ENCODE results near the gene CDH23. TPM values are rescaled to one million over a fixed set of nuclear protein-coding genes. Genes with fewer than 3 reads are reported as not detected.

Gene CDH23
- 10 to 100 TPM in 2 of 6 donors, 1 to 10 TPM in 4; 3.4 to 18.7 (median 8.4) TPM for total RNA-seq
- 10 to 100 TPM; 19.5 to 64.6 TPM for polyA plus RNA-seq

- no peaks in the 10 kb centered on the region for H3K9me3 ChIP-seq
- H3K36me3 ChIP-seq: no peaks in the 10 kb centered on the region
- FAIRE-seq: no peak
- TF ChIP-seq, protein P1, sequence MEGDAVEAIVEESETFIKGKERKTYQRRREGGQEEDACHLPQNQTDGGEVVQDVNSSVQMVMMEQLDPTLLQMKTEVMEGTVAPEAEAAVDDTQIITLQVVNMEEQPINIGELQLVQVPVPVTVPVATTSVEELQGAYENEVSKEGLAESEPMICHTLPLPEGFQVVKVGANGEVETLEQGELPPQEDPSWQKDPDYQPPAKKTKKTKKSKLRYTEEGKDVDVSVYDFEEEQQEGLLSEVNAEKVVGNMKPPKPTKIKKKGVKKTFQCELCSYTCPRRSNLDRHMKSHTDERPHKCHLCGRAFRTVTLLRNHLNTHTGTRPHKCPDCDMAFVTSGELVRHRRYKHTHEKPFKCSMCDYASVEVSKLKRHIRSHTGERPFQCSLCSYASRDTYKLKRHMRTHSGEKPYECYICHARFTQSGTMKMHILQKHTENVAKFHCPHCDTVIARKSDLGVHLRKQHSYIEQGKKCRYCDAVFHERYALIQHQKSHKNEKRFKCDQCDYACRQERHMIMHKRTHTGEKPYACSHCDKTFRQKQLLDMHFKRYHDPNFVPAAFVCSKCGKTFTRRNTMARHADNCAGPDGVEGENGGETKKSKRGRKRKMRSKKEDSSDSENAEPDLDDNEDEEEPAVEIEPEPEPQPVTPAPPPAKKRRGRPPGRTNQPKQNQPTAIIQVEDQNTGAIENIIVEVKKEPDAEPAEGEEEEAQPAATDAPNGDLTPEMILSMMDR (IDR thresholded peaks at IDR 0.05): no peak
- H3K27ac ChIP-seq: no peak within 1 kb of the TSS
- intact Hi-C loops (cut with DNase I): loop anchor here in 1 of 3 donors (5.0 kb wide), 1 partner anchor 175 kb away; no protein-coding TSS in a partner anchor
- H3K4me1 ChIP-seq: peaks cover 0 to 10% (median 5%) of the 10 kb centered on the region in 3 donors
- ATAC-seq: peak; percentile 26 to 76 (median 44)
- WGBS, 2 donors: 1 to 3% methylated on average over 25 to 91 of the region's 91 CpGs
- peaks cover 0 to 4% (median 0%) of the 10 kb centered on the region in 4 donors for H3K27me3 ChIP-seq
- peak within 1 kb of the TSS; percentile 11 to 51 (median 27) for H3K4me3 ChIP-seq
- DNase-seq: peak in 4 of 6 donors; percentile 35 to 72 (median 48)
These were observed at the start of gene CDH23 for GRCh38 chr10:71396711-71397295. TSS of gene CDH23 (plus strand) at chr10:71396920. CDS start at chr10:71439832, 42,912 bp downstream.

DNA sequence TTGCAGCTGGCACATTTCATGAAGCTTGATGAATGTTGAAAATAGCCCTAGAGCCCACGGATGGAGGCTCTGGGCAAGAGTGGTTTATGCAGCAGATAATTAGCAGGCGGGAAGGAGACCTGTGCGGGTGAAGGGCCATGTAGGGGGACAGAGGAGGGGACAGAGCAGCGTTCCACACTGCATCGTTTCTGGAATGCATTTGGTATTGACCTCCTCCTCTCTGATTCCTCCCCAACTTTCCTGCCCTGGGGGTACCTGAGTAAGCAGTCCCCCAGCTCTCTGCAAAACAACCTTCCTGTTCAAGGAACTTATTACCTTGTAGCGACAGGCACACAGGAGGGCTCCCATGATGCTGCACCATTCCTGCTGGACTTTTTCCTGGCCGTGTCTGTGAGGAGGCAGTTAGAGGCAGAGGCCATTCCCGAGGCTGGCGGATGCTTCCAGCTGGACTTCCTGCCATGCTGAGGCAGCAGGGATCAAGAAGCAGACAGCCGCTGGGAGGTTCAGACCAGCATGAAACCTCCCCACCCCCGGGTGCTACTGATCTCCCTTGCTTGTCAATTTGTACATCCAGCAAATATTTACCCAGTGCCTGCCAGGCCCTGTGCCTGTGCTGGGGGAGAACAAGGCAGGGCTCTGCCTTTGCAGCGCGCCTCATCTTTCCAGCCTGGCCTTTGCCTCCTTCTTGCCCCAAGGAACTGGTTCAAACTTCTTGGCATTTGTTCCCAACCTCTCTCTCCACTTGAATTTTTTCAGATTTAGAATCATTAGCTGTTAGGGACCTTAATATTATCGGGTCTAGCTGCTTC is 48.9 kb upstream of the CDH23 start:
- DNase-seq: no peak
- TF ChIP-seq, protein P1 (IDR thresholded peaks at IDR 0.05): no peak
- 82 to 84% methylated on average over 14 of the region's 14 CpGs for WGBS, 2 donors
- Histone ChIP-seq H3K27me3 (no peaks in the 10 kb centered on the region), H3K36me3 (no peaks in the 10 kb centered on the region), H3K4me3 (no peak overlapping the region), H3K9me3 (no peaks in the 10 kb centered on the region), H3K4me1 (no peaks in the 10 kb centered on the region), H3K27ac (no peak overlapping the region)
- peak in 1 of 4 donors; percentile 55 for ATAC-seq
- intact Hi-C loops (cut with DNase I): no loop called here
- no peak for FAIRE-seq

- TF ChIP-seq, protein P1 (IDR thresholded peaks at IDR 0.05): no peak
- intact Hi-C loops (cut with DNase I): no loop called here
- no peaks in the 10 kb centered on the region for H3K4me1 ChIP-seq
- H3K27ac ChIP-seq: no peak overlapping the region
- no peak for ATAC-seq
- no peak overlapping the region for H3K4me3 ChIP-seq
- no peaks in the 10 kb centered on the region for H3K36me3 ChIP-seq
- no peak for DNase-seq
- H3K27me3 ChIP-seq: no peaks in the 10 kb centered on the region
- FAIRE-seq: no peak
- 96 to 100% methylated on average over 1 of the region's 1 CpG for WGBS, 2 donors
- H3K9me3 ChIP-seq: no peaks in the 10 kb centered on the region
These were observed 47.9 kb upstream of the CDH23 start for GRCh38 chr10:71348850-71349249.

GRCh38 chr10:71349406-71349805 is 47.3 kb upstream of the CDH23 start:
- H3K9me3 ChIP-seq: no peaks in the 10 kb centered on the region
- intact Hi-C loops (cut with DNase I): no loop called here
- H3K27me3 ChIP-seq: no peaks in the 10 kb centered on the region
- ATAC-seq (no peak), FAIRE-seq (no peak), DNase-seq (no peak)
- no peaks in the 10 kb centered on the region for H3K36me3 ChIP-seq
- no peak overlapping the region for H3K27ac ChIP-seq
- WGBS, 2 donors: 95 to 97% methylated on average over 7 of the region's 7 CpGs
- no peak overlapping the region for H3K4me3 ChIP-seq
- H3K4me1 ChIP-seq: no peaks in the 10 kb centered on the region
- TF ChIP-seq, protein P1 (IDR thresholded peaks at IDR 0.05): no peak
